Sigmoid colon (tissue), 7 donors: Measurements from ENCODE around the gene CDC20. TPM values are rescaled to one million over a fixed set of nuclear protein-coding genes. Genes with fewer than 3 reads are reported as not detected.

Experiments
- DNase-seq: peaks from one replicate; pipeline ENCODE4 v3.0.0-alpha.2; 2019
- H3K27ac ChIP-seq, 4 donors: fragments of 200-600 bp; sonication (generic); one replicate each; pipeline ENCODE4 v1.5.1; 2016 to 2019; ENCODE audit warnings: mild to moderate bottlenecking in 1 of 4
- H3K27me3 ChIP-seq, 3 donors: fragments of 200-600 bp; sonication (generic); one replicate each; pipeline ENCODE4 v1.5.1; 2019; ENCODE audit warnings: mild to moderate bottlenecking in 1 of 3
- H3K36me3 ChIP-seq, 4 donors: fragments of 200-600 bp; sonication (generic); one replicate each; pipeline ENCODE4 v1.5.1; 2016 to 2019
- H3K4me1 ChIP-seq, 4 donors: fragments of 200-600 bp; sonication (generic); one replicate each; pipeline ENCODE4 v1.5.1; 2017 to 2019
- H3K4me3 ChIP-seq, 4 donors: fragments of 200-600 bp; sonication (generic); one replicate each; pipeline ENCODE4 v1.5.1; 2017 to 2019; ENCODE audit warnings: mild to moderate bottlenecking in 2 of 4, moderate library complexity in 1 of 4
- H3K9me3 ChIP-seq, 4 donors: fragments of 200-600 bp in 3 of 4; sonication (generic) in 3 of 4; one replicate each; pipeline versions ENCODE4 v1.5.1 to v1.6.1; 2013 to 2019
- CTCF ChIP-seq, 4 experiments: fragments of 450-650 bp in 3 of 4; fragments of 200-600 bp in 1 of 4; IDR thresholded peaks; one replicate each; pipeline ENCODE4 v1.5.1; 2016 to 2019; ENCODE audit warnings: antibody characterized with exemption in 4 of 4, mild to moderate bottlenecking in 3 of 4, moderate library complexity in 2 of 4
- EP300 ChIP-seq, 4 donors: sonication (generic); formaldehyde crosslinking; IDR thresholded peaks; one replicate each; pipeline ENCODE4 v1.6.1; 2017; ENCODE audit warnings: antibody characterized with exemption in 4 of 4
- POLR2A ChIP-seq, 2 donors: fragments of 450-650 bp; IDR thresholded peaks; one replicate each; pipeline ENCODE4 v1.6.1; 2016; ENCODE audit warnings: antibody characterized with exemption in 2 of 2, mild to moderate bottlenecking in 2 of 2, moderate library complexity in 2 of 2
- POLR2AphosphoS5 ChIP-seq, 4 donors: sonication (generic); formaldehyde crosslinking; IDR thresholded peaks; one replicate each; pipeline ENCODE4 v1.6.1; 2017; ENCODE audit warnings: antibody characterized with exemption in 4 of 4
- WGBS, 2 donors: extraction: QIAGEN DNeasy Blood & Tissue Kit; methylation state at CpG; one replicate each; pipeline ENCODE4 v1.1.7; 2013; 5-methylcytosine and 5-hydroxymethylcytosine counted together
- intact Hi-C: fragments of 100-400 bp; cut with DNase I; formaldehyde crosslinking; loops from one replicate; pipeline ENCODE4 v1.15.1; 2023
- polyA plus RNA-seq, 3 donors: library from polyadenylated mRNA; stranded (reverse); fragments of 200-250 nt; gene quantifications; one replicate each; pipeline ENCODE4 v1.2.3, GENCODE V29; 2013
- total RNA-seq, 4 donors: library from RNA; depleted of rRNA; stranded (reverse); fragments of >200 nt; gene quantifications; one replicate each; pipeline ENCODE4 v1.1.0, GENCODE V29; 2016
- donor health status: healthy with polysubstance abuse.
- donor health status: Bipolar disorder and iron deficiency.
- donor health status: healthy.

CDC20 gene
- total and polyA plus RNA-seq, 7 donors, result 0.66 to 65.7 (median 3.4) TPM

- H3K4me3 ChIP-seq, result no peak overlapping the region
- intact Hi-C loops, result no loop called here
- H3K36me3 ChIP-seq, result peaks cover 28 to 60% (median 41%) of the 10 kb centered on the region in 4 donors
- H3K27ac ChIP-seq, result no peak overlapping the region
- 68 to 98% methylated on average over 2 of the region's 2 CpGs for WGBS, 2 donors
- H3K27me3 ChIP-seq, result no peaks in the 10 kb centered on the region
- H3K4me1 ChIP-seq, result peaks cover 0 to 25% (median 18%) of the 10 kb centered on the region in 4 donors
- H3K9me3 ChIP-seq, result no peaks in the 10 kb centered on the region
- TF ChIP-seq EP300 (IDR thresholded peaks at IDR 0.05) (no peak), POLR2A (IDR thresholded peaks at IDR 0.05) (no peak), POLR2AphosphoS5 (IDR thresholded peaks at IDR 0.05) (no peak), CTCF (IDR thresholded peaks at IDR 0.05) (no peak)
- DNase-seq, result no peak
Observed at GRCh38 chr1:43383449-43383848, 24.7 kb downstream of the CDC20 start.

- WGBS, 2 donors, result 95 to 97% methylated on average over 6 of the region's 6 CpGs
- no peak for DNase-seq
- H3K4me1 ChIP-seq, result peaks cover 0 to 43% (median 35%) of the 10 kb centered on the region in 4 donors
Observed at GRCh38 chr1:43386676-43387075, 27.9 kb downstream of the CDC20 start.

GRCh38 chr1:43387976-43388599 lies 29.3 kb downstream of the CDC20 start:
- intact Hi-C loops, result no loop called here
- H3K9me3 ChIP-seq, result no peaks in the 10 kb centered on the region
- peaks cover 0 to 32% (median 28%) of the 10 kb centered on the region in 4 donors for H3K4me1 ChIP-seq
- DNase-seq, result no peak
- no peak overlapping the region for H3K4me3 ChIP-seq
- peaks cover 28 to 44% (median 39%) of the 10 kb centered on the region in 4 donors for H3K36me3 ChIP-seq
- 76 to 80% methylated on average over 4 of the region's 4 CpGs for WGBS, 2 donors
- TF ChIP-seq POLR2AphosphoS5 (IDR thresholded peaks at IDR 0.05), result no peak
- TF ChIP-seq CTCF (IDR thresholded peaks at IDR 0.05), result no peak
- no peak for TF ChIP-seq EP300 (IDR thresholded peaks at IDR 0.05)
- no peak for TF ChIP-seq POLR2A (IDR thresholded peaks at IDR 0.05)
- no peak overlapping the region for H3K27ac ChIP-seq
- no peaks in the 10 kb centered on the region for H3K27me3 ChIP-seq

More at GRCh38 chr1:43386676-43387075, 27.9 kb downstream of the CDC20 start:
- H3K27ac ChIP-seq, result no peak overlapping the region
- H3K9me3 ChIP-seq, result no peaks in the 10 kb centered on the region
- no peak for TF ChIP-seq POLR2A (IDR thresholded peaks at IDR 0.05)
- no peak for TF ChIP-seq EP300 (IDR thresholded peaks at IDR 0.05)
- TF ChIP-seq CTCF (IDR thresholded peaks at IDR 0.05), result no peak
- no peak for TF ChIP-seq POLR2AphosphoS5 (IDR thresholded peaks at IDR 0.05)
- peaks cover 28 to 51% (median 41%) of the 10 kb centered on the region in 4 donors for H3K36me3 ChIP-seq
- H3K27me3 ChIP-seq, result no peaks in the 10 kb centered on the region
- H3K4me3 ChIP-seq, result no peak overlapping the region
- intact Hi-C loops, result no loop called here

- H3K9me3 ChIP-seq, result no peaks in the 10 kb centered on the region
- peak overlapping the region in 2 of 4 donors; percentile 86 to 89 for H3K27ac ChIP-seq
- no peaks in the 10 kb centered on the region for H3K27me3 ChIP-seq
- H3K4me1 ChIP-seq, result peaks cover 0 to 32% (median 28%) of the 10 kb centered on the region in 4 donors
- H3K4me3 ChIP-seq, result peak overlapping the region in 3 of 4 donors; percentile 73 to 87 (median 79)
- intact Hi-C loops, result no loop called here
- WGBS, 2 donors, result 20 to 51% methylated on average over 3 of the region's 3 CpGs
- H3K36me3 ChIP-seq, result peaks cover 28 to 38% (median 36%) of the 10 kb centered on the region in 4 donors
- no peak for DNase-seq
- TF ChIP-seq POLR2AphosphoS5 (IDR thresholded peaks at IDR 0.05) (no peak), EP300 (IDR thresholded peaks at IDR 0.05) (no peak)
Observed at GRCh38 chr1:43388613-43389012, 29.8 kb downstream of the CDC20 start.
